ENCODE results near the gene CCL17. TPM values are rescaled to one million over a fixed set of nuclear protein-coding genes. Genes with fewer than 3 reads are reported as not detected.
"Not testable (repeated sequence)": the region's sequence is repeated elsewhere in the genome, so short reads cannot be mapped to it uniquely, and the experiment has no call there.

The CCL17 gene
- polyA plus RNA-seq, 1 experiment, result not detected

DNA sequence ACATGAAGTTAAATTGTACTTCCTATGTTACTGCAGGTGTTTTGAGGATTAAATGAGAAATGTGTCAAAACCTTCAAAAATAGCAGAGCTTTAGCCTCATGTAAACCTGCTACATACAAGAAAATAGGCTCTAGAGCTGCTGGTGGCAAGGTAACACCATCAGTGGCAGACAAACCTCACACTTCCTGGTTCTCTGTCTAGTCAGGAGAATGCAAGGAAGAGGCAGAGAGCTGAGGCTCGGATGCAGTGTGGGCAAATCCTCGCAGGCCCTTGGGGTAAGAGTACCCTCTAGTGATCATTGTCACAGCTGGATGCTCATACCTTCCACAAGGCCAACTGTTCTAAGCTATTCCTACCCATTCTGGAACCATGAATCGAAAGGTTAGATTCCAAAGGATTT is 28.4 kb downstream of the CCL17 start:
- no peaks in the 10 kb centered on the region for H3K27me3 ChIP-seq (ENCODE audit: control insufficient read depth, insufficient read depth, low read length)
- H3K4me3 ChIP-seq (ENCODE audit: low read depth, low read length), result no peak overlapping the region
- TF ChIP-seq CTCF (IDR thresholded peaks at IDR 0.05; ENCODE audit: insufficient read depth, low read depth, low read length), result no peak
- H3K36me3 ChIP-seq (ENCODE audit: control insufficient read depth, insufficient read depth, low read length), result peaks cover 24% of the 10 kb centered on the region
- ChIA-PET CTCF (interaction anchor here (0.7 to 6.0 kb wide), 5 partner anchors 10 to 86 kb away, joined by 3 to 45 read pairs (median 5); partner anchors contain the start of gene POLR2C), POLR2A (no interaction called here)
- no peak for DNase-seq (ENCODE audit: low read depth)

- POLR2A ChIA-PET, result no interaction called here
- no peak for TF ChIP-seq CTCF (IDR thresholded peaks at IDR 0.05; ENCODE audit: insufficient read depth, low read depth, low read length)
- Histone ChIP-seq H3K4me3 (ENCODE audit: low read depth, low read length) (no peak overlapping the region), H3K27me3 (ENCODE audit: control insufficient read depth, insufficient read depth, low read length) (no peaks in the 10 kb centered on the region), H3K36me3 (ENCODE audit: control insufficient read depth, insufficient read depth, low read length) (peaks cover 20% of the 10 kb centered on the region)
- DNase-seq (ENCODE audit: low read depth), result no peak
- CTCF ChIA-PET, result interaction anchor here (1.5 to 6.0 kb wide), 4 partner anchors 11 to 85 kb away, joined by 4 to 45 read pairs (median 14); partner anchors contain the start of gene POLR2C
Measured at GRCh38 chr16:57434003-57434402, 29.4 kb downstream of the CCL17 start.

- Histone ChIP-seq H3K4me3 (ENCODE audit: low read depth, low read length) (no peak overlapping the region), H3K27me3 (ENCODE audit: control insufficient read depth, insufficient read depth, low read length) (no peaks in the 10 kb centered on the region), H3K36me3 (ENCODE audit: control insufficient read depth, insufficient read depth, low read length) (peaks cover 17% of the 10 kb centered on the region)
- ChIA-PET CTCF (interaction anchor here (0.8 to 1.3 kb wide), 3 partner anchors 12 to 84 kb away, joined by 3 read pairs; no protein-coding TSS in a partner anchor), POLR2A (no interaction called here)
- no peak for TF ChIP-seq CTCF (IDR thresholded peaks at IDR 0.05; ENCODE audit: insufficient read depth, low read depth, low read length)
- no peak for DNase-seq (ENCODE audit: low read depth)
Measured at GRCh38 chr16:57435838-57436237, 31.3 kb downstream of the CCL17 start.

DNA sequence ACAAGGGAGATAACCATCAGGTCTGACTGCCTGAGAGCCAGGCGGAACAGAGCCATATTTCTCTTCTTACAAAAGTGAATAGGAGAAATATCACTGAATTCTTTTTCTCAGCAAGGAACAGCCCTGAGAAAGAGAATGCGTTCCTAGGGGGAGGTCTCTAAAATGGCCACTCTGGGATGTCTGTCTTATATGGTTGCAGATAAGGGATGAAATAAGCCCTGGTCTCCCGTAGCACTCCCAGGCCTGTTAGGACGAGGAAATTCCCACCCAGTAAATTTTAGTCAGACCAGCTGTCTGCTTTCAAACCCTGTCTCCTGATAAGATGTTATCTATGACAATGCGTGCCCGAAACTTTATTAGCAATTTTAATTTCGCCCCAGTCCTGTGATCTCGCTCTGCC is 35.4 kb downstream of the CCL17 start:
- POLR2A ChIA-PET; H3K36me3 ChIP-seq (ENCODE audit: control insufficient read depth, insufficient read depth, low read length); H3K27me3 ChIP-seq (ENCODE audit: control insufficient read depth, insufficient read depth, low read length); H3K4me3 ChIP-seq (ENCODE audit: low read depth, low read length); DNase-seq (ENCODE audit: low read depth): not testable (repeated sequence)
- CTCF ChIA-PET, result interaction anchor here (1.0 kb wide), 1 partner anchor 22 kb away, joined by 5 read pairs; no protein-coding TSS in a partner anchor

GRCh38 chr16:57440551-57440950 is 36.0 kb downstream of the CCL17 start:
- CTCF ChIA-PET, result interaction anchor here (2.5 kb wide), 1 partner anchor 22 kb away, joined by 12 read pairs; no protein-coding TSS in a partner anchor
- H3K36me3 ChIP-seq (ENCODE audit: control insufficient read depth, insufficient read depth, low read length); H3K27me3 ChIP-seq (ENCODE audit: control insufficient read depth, insufficient read depth, low read length); H3K4me3 ChIP-seq (ENCODE audit: low read depth, low read length); POLR2A ChIA-PET; DNase-seq (ENCODE audit: low read depth): not testable (repeated sequence)

DNA sequence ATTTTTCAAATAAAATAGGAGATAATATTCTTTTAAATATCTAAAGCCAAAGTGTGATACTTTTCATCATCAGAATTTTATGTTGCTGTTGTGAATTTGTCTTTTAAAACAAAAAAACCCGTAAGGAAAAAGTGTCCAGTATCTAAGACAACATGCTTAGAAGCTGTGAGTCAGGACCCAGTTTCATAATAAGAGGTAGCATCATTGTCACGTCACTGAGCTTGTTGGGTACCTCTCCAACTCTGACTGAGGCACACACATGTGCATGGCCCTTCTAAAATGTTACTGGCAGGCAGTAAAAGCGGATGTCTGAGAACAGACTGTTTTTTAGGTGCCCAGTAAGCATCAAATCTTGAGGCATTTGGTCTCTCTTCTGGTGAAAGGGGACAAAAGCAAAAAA is 40.1 kb downstream of the CCL17 start:
- ChIA-PET POLR2A (interaction anchor here (0.6 kb wide), 1 partner anchor 140 kb away, joined by 3 read pairs; no protein-coding TSS in a partner anchor), CTCF (interaction anchor here (0.9 to 1.1 kb wide), 3 partner anchors 12 to 27 kb away, joined by 3 to 6 read pairs (median 3); no protein-coding TSS in a partner anchor)
- no peak for DNase-seq (ENCODE audit: low read depth)

More for the DNA sequence above, 40.1 kb downstream of the CCL17 start:
- no peak for TF ChIP-seq CTCF (IDR thresholded peaks at IDR 0.05; ENCODE audit: insufficient read depth, low read depth, low read length)
- Histone ChIP-seq H3K36me3 (ENCODE audit: control insufficient read depth, insufficient read depth, low read length) (peaks cover 3% of the 10 kb centered on the region; the same call in 1 of the 2 replicates), H3K4me3 (ENCODE audit: low read depth, low read length) (no peak overlapping the region), H3K27me3 (ENCODE audit: control insufficient read depth, insufficient read depth, low read length) (no peaks in the 10 kb centered on the region)
